HTERT RPE-1 (cell line): Measurements from ENCODE around the gene PPP1R9B.

Experiments
- in situ Hi-C: fragments of 300-500 bp; cut with MboI; formaldehyde crosslinking; loops from 4 replicates; pipeline ENCODE4 v1.14.3; 2020; ENCODE audit warnings: low sequenced_read_pairs

Gene PPP1R9B

GRCh38 chr17:50175035-50175807, 24.7 kb upstream of the PPP1R9B start:
- in situ Hi-C loops = no loop called here

GRCh38 chr17:50174444-50174843, 24.0 kb upstream of the PPP1R9B start:
- in situ Hi-C loops = no loop called here

GRCh38 chr17:50173335-50173941, 23.0 kb upstream of the PPP1R9B start:
- in situ Hi-C loops = no loop called here

GRCh38 chr17:50172936-50173334, 22.5 kb upstream of the PPP1R9B start:
- in situ Hi-C loops = no loop called here

- in situ Hi-C loops = no loop called here
Measured at GRCh38 chr17:50172130-50172529, 21.7 kb upstream of the PPP1R9B start.

GRCh38 chr17:50171371-50172071, 21.0 kb upstream of the PPP1R9B start:
- in situ Hi-C loops = no loop called here

GRCh38 chr17:50170662-50171370, 20.3 kb upstream of the PPP1R9B start:
- in situ Hi-C loops = no loop called here

GRCh38 chr17:50169881-50170459, 19.5 kb upstream of the PPP1R9B start:
- in situ Hi-C loops = no loop called here

GRCh38 chr17:50169121-50169764, 18.8 kb upstream of the PPP1R9B start:
- in situ Hi-C loops = no loop called here

- in situ Hi-C loops = no loop called here
Measured at GRCh38 chr17:50168319-50168718, 17.8 kb upstream of the PPP1R9B start.

GRCh38 chr17:50167371-50167770, 16.9 kb upstream of the PPP1R9B start:
- in situ Hi-C loops = no loop called here

- in situ Hi-C loops = no loop called here
Measured at GRCh38 chr17:50166518-50167181, 16.2 kb upstream of the PPP1R9B start.

GRCh38 chr17:50165867-50166517, 15.5 kb upstream of the PPP1R9B start, which contains the start of gene SGCA:
Gene SGCA, plus strand, starts transcription at chr17:50166005. Its CDS starts 36 bp downstream, at chr17:50166041.
- in situ Hi-C loops = no loop called here

- in situ Hi-C loops = no loop called here
Measured at GRCh38 chr17:50165466-50165865, 15.0 kb upstream of the PPP1R9B start.

- in situ Hi-C loops = no loop called here
Measured at GRCh38 chr17:50165066-50165465, 14.6 kb upstream of the PPP1R9B start.

GRCh38 chr17:50164697-50164988, 14.2 kb upstream of the PPP1R9B start:
- in situ Hi-C loops = no loop called here

GRCh38 chr17:50163843-50164696, 13.6 kb upstream of the PPP1R9B start:
- in situ Hi-C loops = no loop called here

- in situ Hi-C loops = no loop called here
Measured at GRCh38 chr17:50162466-50163254, 12.2 kb upstream of the PPP1R9B start.
